Adrenal gland (tissue), 5 donors: ENCODE measurements around the gene KCNB1.

Source experiments
- POLR2A ChIP-seq, 2 donors: fragments of 450-650 bp; IDR thresholded peaks; one replicate each; pipeline ENCODE4 v1.6.1; 2017; ENCODE audit warnings: antibody characterized with exemption in 2 of 2, mild to moderate bottlenecking in 2 of 2, moderate library complexity in 1 of 2
- TF ChIP-seq, protein P1 (sequence below), 6 experiments: fragments of 450-650 bp in 4 of 6; fragments of 200-600 bp in 2 of 6; sonication (generic) in 1 of 6; IDR thresholded peaks; 1 replicate in 5 of 6; 2 replicates in 1 of 6; pipeline versions ENCODE4 v1.5.1 to v1.8.0; 2016 to 2021; ENCODE audit warnings: antibody characterized with exemption in 6 of 6, mild to moderate bottlenecking in 2 of 6, moderate library complexity in 1 of 6
- donor health status: DM: no; HTN: no; CAD: no.

DNA sequence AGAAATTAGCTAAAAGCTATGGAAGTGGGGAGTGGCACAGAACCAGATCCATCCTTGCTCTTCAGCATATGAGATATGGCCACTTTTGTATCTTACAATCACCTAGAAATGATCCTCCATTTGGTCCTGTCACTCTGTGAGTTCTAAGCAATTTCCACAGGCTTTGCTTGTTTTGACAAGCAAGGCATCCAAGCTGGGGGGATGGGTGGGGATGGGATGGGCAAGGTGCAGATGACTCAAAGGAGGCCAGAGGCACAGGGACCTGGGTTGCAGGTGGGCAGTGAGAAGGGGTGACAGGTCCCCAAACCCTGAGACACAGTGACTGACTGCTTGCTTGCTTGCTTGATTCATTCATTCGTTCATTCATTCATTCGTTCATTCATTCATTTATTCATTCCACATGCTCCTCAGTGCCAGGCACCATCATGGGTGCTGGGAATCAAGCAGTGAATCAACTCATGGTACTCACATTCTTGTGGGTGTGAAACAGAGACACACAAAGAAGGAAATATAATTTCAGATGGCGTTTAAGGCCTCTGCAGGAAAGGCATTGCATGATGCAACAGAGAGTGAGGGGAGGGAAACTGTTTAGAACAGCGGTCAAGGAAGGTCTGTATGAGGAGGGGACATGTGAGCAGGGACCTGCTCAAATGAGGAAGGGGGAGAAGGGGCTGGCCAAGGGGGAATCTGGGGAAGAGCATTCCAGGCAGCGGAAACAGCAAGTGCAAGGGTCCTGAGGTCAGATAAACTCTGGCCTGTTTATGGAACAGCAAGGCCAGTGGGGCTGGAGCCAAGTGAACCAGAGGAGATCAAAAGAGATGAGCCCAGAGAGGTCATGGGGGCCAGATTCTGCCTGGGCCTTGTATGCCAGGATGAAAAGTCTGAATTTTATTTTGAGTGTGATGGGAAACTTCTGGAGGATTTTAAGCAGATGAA lies 3.4 kb downstream of the KCNB1 start:
- TF ChIP-seq, protein P1, sequence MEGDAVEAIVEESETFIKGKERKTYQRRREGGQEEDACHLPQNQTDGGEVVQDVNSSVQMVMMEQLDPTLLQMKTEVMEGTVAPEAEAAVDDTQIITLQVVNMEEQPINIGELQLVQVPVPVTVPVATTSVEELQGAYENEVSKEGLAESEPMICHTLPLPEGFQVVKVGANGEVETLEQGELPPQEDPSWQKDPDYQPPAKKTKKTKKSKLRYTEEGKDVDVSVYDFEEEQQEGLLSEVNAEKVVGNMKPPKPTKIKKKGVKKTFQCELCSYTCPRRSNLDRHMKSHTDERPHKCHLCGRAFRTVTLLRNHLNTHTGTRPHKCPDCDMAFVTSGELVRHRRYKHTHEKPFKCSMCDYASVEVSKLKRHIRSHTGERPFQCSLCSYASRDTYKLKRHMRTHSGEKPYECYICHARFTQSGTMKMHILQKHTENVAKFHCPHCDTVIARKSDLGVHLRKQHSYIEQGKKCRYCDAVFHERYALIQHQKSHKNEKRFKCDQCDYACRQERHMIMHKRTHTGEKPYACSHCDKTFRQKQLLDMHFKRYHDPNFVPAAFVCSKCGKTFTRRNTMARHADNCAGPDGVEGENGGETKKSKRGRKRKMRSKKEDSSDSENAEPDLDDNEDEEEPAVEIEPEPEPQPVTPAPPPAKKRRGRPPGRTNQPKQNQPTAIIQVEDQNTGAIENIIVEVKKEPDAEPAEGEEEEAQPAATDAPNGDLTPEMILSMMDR (IDR thresholded peaks at IDR 0.05), result no peak
- TF ChIP-seq POLR2A (IDR thresholded peaks at IDR 0.05), result no peak
